IMR-90 (cell line): ENCODE results near the gene PLIN4. TPM values are rescaled to one million over a fixed set of nuclear protein-coding genes. Genes with fewer than 3 reads are reported as not detected.

Experiments used
- ATAC-seq: fragments of 200-7000 bp; cut with Tn5 transposase; 2 replicates; pipeline ENCODE4 v1.9.1; 2020; ENCODE audit warnings: low read depth, mild to moderate bottlenecking, moderate library complexity
- BruUV-seq: library from RNA; stranded (reverse); fragments of 400-500 nt; replicated peaks from 2 replicates; lab custom pipeline; 2021; lab: Mats Ljungman, UMichigan
- CTCF ChIA-PET: fragments of 300-600 bp; formaldehyde crosslinking; extraction: SDS; loops from one replicate; lab custom pipeline; 2021; ENCODE audit warnings: antibody characterized with exemption; lab: Yijun Ruan, JAX
- POLR2A ChIA-PET: fragments of 300-600 bp; sonication (Branson Sonifier 250); formaldehyde crosslinking; loops from one replicate; lab custom pipeline; 2022; ENCODE audit warnings: antibody characterized with exemption; ENCODE audit not compliant: unreplicated experiment; lab: Charles Lee
- DNase-seq: peaks from one replicate; pipeline ENCODE4 v3.0.0; 2013
- H2AFZ ChIP-seq: replicated peaks from 2 replicates; pipeline ENCODE3; 2013; ENCODE audit warnings: low read length, mild to moderate bottlenecking; ENCODE audit not compliant: poor library complexity
- H2AK5ac ChIP-seq: 2 replicates; pipeline ENCODE4 v1.6.1; 2013; ENCODE audit warnings: low read depth, low read length, inconsistent platforms
- H2AK9ac ChIP-seq: replicated peaks from 2 replicates; pipeline ENCODE3; 2013; ENCODE audit warnings: mild to moderate bottlenecking, low read depth, low read length, moderate library complexity; ENCODE audit not compliant: poor library complexity
- H2BK120ac ChIP-seq: 2 replicates; pipeline ENCODE4 v1.6.1; 2013; ENCODE audit warnings: low read depth, low read length, inconsistent platforms
- H2BK15ac ChIP-seq: 3 replicates; pipeline ENCODE4 v1.6.1; 2013; ENCODE audit warnings: low read depth, low read length, inconsistent platforms
- H2BK20ac ChIP-seq: 2 replicates; pipeline ENCODE4 v1.6.1; 2013; ENCODE audit warnings: low read depth, mild to moderate bottlenecking, inconsistent platforms, low read length, moderate library complexity
- H2BK5ac ChIP-seq: 2 replicates; pipeline ENCODE4 v1.6.1; 2013; ENCODE audit warnings: mild to moderate bottlenecking, low read depth, low read length, inconsistent platforms; ENCODE audit not compliant: poor library complexity, severe bottlenecking
- H3K14ac ChIP-seq: replicated peaks from 2 replicates; pipeline ENCODE4 v1.6.1; 2013; ENCODE audit warnings: low read depth, low read length, inconsistent platforms
- H3K18ac ChIP-seq: 2 replicates; pipeline ENCODE4 v1.6.1; 2013; ENCODE audit warnings: low read depth, low read length, control low read depth
- H3K23ac ChIP-seq: 2 replicates; pipeline ENCODE4 v1.6.1; 2013; ENCODE audit warnings: low read depth, low read length, inconsistent platforms
- H3K27ac ChIP-seq: 2 replicates; pipeline ENCODE4 v1.5.1; 2013; ENCODE audit warnings: mild to moderate bottlenecking, control low read depth, low read length; ENCODE audit not compliant: insufficient read depth
- H3K27me3 ChIP-seq: 2 replicates; pipeline ENCODE4 v1.6.1; 2013; ENCODE audit warnings: low read length; ENCODE audit not compliant: control insufficient read depth, insufficient read depth
- H3K36me3 ChIP-seq: 2 replicates; pipeline ENCODE4 v1.6.1; 2013; ENCODE audit warnings: low read length, mixed read lengths; ENCODE audit not compliant: control insufficient read depth, insufficient read depth
- H3K4ac ChIP-seq: 2 replicates; pipeline ENCODE4 v1.6.1; 2013; ENCODE audit warnings: low read depth, low read length, inconsistent platforms
- H3K4me1 ChIP-seq: 2 replicates; pipeline ENCODE4 v1.6.1; 2013; ENCODE audit warnings: low read length, mixed read lengths; ENCODE audit not compliant: control insufficient read depth, insufficient read depth
- H3K4me2 ChIP-seq: 2 replicates; pipeline ENCODE4 v1.6.1; 2013; ENCODE audit warnings: low read depth, mild to moderate bottlenecking, control low read depth, low read length, moderate library complexity
- H3K4me3 ChIP-seq: 2 replicates; pipeline ENCODE4 v1.5.1; 2013; ENCODE audit warnings: low read depth, mild to moderate bottlenecking, control low read depth, low read length, moderate library complexity; ENCODE audit not compliant: insufficient read depth
- H3K56ac ChIP-seq: 2 replicates; pipeline ENCODE4 v1.6.1; 2013; ENCODE audit warnings: low read length, inconsistent platforms; ENCODE audit not compliant: insufficient read depth; ENCODE audit errors: extremely low read depth
- H3K79me1 ChIP-seq, 2 experiments: 2 replicates each; pipeline ENCODE4 v1.6.1; 2013; ENCODE audit warnings: low read length in 2 of 2, inconsistent platforms in 1 of 2, low read depth in 1 of 2
- H3K9ac ChIP-seq: 2 replicates; pipeline ENCODE4 v1.6.1; 2013; ENCODE audit warnings: low read depth, low read length, control low read depth
- H3K9me1 ChIP-seq: 2 replicates; pipeline ENCODE4 v1.6.1; 2013; ENCODE audit warnings: low read length, inconsistent platforms; ENCODE audit not compliant: insufficient read depth
- H3K9me3 ChIP-seq: 2 replicates; pipeline ENCODE4 v1.6.1; 2013; ENCODE audit warnings: low read length; ENCODE audit not compliant: control insufficient read depth, insufficient read depth
- H4K20me1 ChIP-seq: 2 replicates; pipeline ENCODE4 v1.6.1; 2013; ENCODE audit warnings: low read length, inconsistent platforms; ENCODE audit not compliant: insufficient read depth
- H4K5ac ChIP-seq: 2 replicates; pipeline ENCODE4 v1.6.1; 2013; ENCODE audit warnings: mild to moderate bottlenecking, low read depth, low read length, control low read depth
- H4K8ac ChIP-seq, 2 experiments: 2 replicates each; pipeline ENCODE4 v1.6.1; 2013; ENCODE audit warnings: low read depth in 2 of 2, low read length in 2 of 2, control low read depth in 1 of 2, inconsistent platforms in 1 of 2
- H4K91ac ChIP-seq: 2 replicates; pipeline ENCODE4 v1.6.1; 2013; ENCODE audit warnings: low read depth, low read length, inconsistent platforms; ENCODE audit not compliant: insufficient read depth
- BHLHE40 ChIP-seq: fragments of 150-350 bp; IDR thresholded peaks from 2 replicates; pipeline ENCODE4 v1.6.1; 2016; ENCODE audit warnings: mild to moderate bottlenecking, low read depth, low read length
- CEBPB ChIP-seq: IDR thresholded peaks from 2 replicates; pipeline ENCODE4 v1.6.1; 2012; ENCODE audit warnings: low read depth, low read length, improper control_type of control experiment
- CHD1 ChIP-seq: IDR thresholded peaks from 2 replicates; pipeline ENCODE4 v1.6.1; 2012; ENCODE audit warnings: low read depth, low read length, improper control_type of control experiment
- CTCF ChIP-seq: conservative IDR thresholded peaks from 2 replicates; pipeline ENCODE4 v1.5.1; 2012; ENCODE audit warnings: mild to moderate bottlenecking, low read depth, low read length, improper control_type of control experiment
- ELK1 ChIP-seq: fragments of 150-350 bp; IDR thresholded peaks from 2 replicates; pipeline ENCODE4 v1.6.1; 2016; ENCODE audit warnings: low read depth, mild to moderate bottlenecking, low read length, moderate library complexity, borderline replicate concordance
- FOS ChIP-seq: fragments of 150-350 bp; IDR thresholded peaks from 2 replicates; pipeline ENCODE4 v1.6.1; 2016; ENCODE audit warnings: low read depth, low read length
- MAFK ChIP-seq: IDR thresholded peaks from 2 replicates; pipeline ENCODE4 v1.6.1; 2012; ENCODE audit warnings: low read depth, low read length, improper control_type of control experiment
- MAZ ChIP-seq: IDR thresholded peaks from 2 replicates; pipeline ENCODE4 v1.6.1; 2012; ENCODE audit warnings: low read depth, mild to moderate bottlenecking, low read length, improper control_type of control experiment, moderate library complexity, borderline replicate concordance
- MXI1 ChIP-seq: IDR thresholded peaks from 2 replicates; pipeline ENCODE4 v1.6.1; 2012; ENCODE audit warnings: low read depth, mild to moderate bottlenecking, low read length, moderate library complexity, borderline replicate concordance
- NFE2L2 ChIP-seq: fragments of 150-350 bp; IDR thresholded peaks from 2 replicates; pipeline ENCODE4 v1.6.1; 2016; ENCODE audit warnings: low read depth, mild to moderate bottlenecking, low read length
- POLR2A ChIP-seq: IDR thresholded peaks from 2 replicates; pipeline ENCODE4 v1.6.1; 2012; ENCODE audit warnings: mild to moderate bottlenecking, low read depth, low read length
- RAD21 ChIP-seq: IDR thresholded peaks from 2 replicates; pipeline ENCODE4 v1.6.1; 2012; ENCODE audit warnings: low read length, improper control_type of control experiment
- RFX5 ChIP-seq: IDR thresholded peaks from 2 replicates; pipeline ENCODE4 v1.8.0; 2012; ENCODE audit warnings: low read depth, mild to moderate bottlenecking, low read length, moderate library complexity
- WGBS, 2 experiments: methylation state at CpG; one replicate each; pipeline versions ENCODE4 v1.1.5 to v1.1.7; 2013; ENCODE audit warnings: missing lambda C conversion rate in 2 of 2; ENCODE audit not compliant: insufficient read length in 1 of 2; ENCODE audit errors: extremely low coverage in 2 of 2; 5-methylcytosine and 5-hydroxymethylcytosine counted together
- dilution Hi-C: fragments of 300-500 bp; cut with HindIII; formaldehyde crosslinking; loops from one replicate; pipeline ENCODE4 v1.14.3; 2018; ENCODE audit warnings: low sequenced_read_pairs; ENCODE audit not compliant: unreplicated experiment
- in situ Hi-C: fragments of 300-500 bp; cut with MboI; formaldehyde crosslinking; loops from 3 replicates; pipeline ENCODE4 v1.14.3; 2019; ENCODE audit warnings: low sequenced_read_pairs, inconsistent platforms, mixed read lengths
- intact Hi-C: fragments of 100-400 bp; cut with micrococcal nuclease; formaldehyde crosslinking; loops from 2 replicates; pipeline ENCODE4 v1.10.0; 2022
- polyA plus RNA-seq, 3 experiments: library from polyadenylated mRNA; depleted of rRNA; stranded (reverse); fragments of >200 nt; gene quantifications; 2 replicates each; pipeline ENCODE4 v1.2.3, GENCODE V29; 2012; ENCODE audit warnings: low replicate concordance in 1 of 3
- total RNA-seq: library from RNA; depleted of rRNA; stranded (reverse); fragments of >200 nt; gene quantifications from 2 replicates; pipeline ENCODE4 v1.2.3, GENCODE V29; 2012

Gene PLIN4
- total and polyA plus RNA-seq, 2 of the 4 experiments (the other 2 are of a cell fraction), result under 0.01 to 0.09 TPM

- TF ChIP-seq ELK1, result no peak
- no peak for TF ChIP-seq RFX5
Observed at GRCh38 chr19:4467835-4468234, 50.5 kb downstream of the PLIN4 start (continued).

- H3K4me1 ChIP-seq, result no peaks in the 10 kb centered on the region
- no peak for TF ChIP-seq BHLHE40
- TF ChIP-seq FOS, result no peak
- TF ChIP-seq POLR2A, result no peak
- no peak for TF ChIP-seq MAFK
- TF ChIP-seq CEBPB, result no peak
- TF ChIP-seq NFE2L2, result no peak
- no peak for TF ChIP-seq MXI1
- TF ChIP-seq ELK1, result no peak
- TF ChIP-seq CTCF, result no peak
- TF ChIP-seq RAD21, result no peak
- TF ChIP-seq CHD1, result no peak
- no peak for TF ChIP-seq MAZ
Observed at GRCh38 chr19:4464815-4465581, 53.3 kb downstream of the PLIN4 start.

More at GRCh38 chr19:4464815-4465581, 53.3 kb downstream of the PLIN4 start:
- no peaks in the 10 kb centered on the region for H3K9me1 ChIP-seq
- no peak overlapping the region for H3K27ac ChIP-seq
- H3K36me3 ChIP-seq, result no peaks in the 10 kb centered on the region
- H2BK15ac ChIP-seq, result no peak overlapping the region
- no peak overlapping the region for H3K4ac ChIP-seq
- H3K79me1 ChIP-seq, result no peaks in the 10 kb centered on the region
- no peaks in the 10 kb centered on the region for H4K20me1 ChIP-seq
- H3K14ac ChIP-seq, result no peak overlapping the region
- no peak overlapping the region for H3K23ac ChIP-seq
- no peak overlapping the region for H2BK5ac ChIP-seq
- H3K18ac ChIP-seq, result no peak overlapping the region
- no peak for DNase-seq
- H3K4me2 ChIP-seq, result no peak overlapping the region
- no peak overlapping the region for H2AK5ac ChIP-seq
- no peaks in the 10 kb centered on the region for H3K9me3 ChIP-seq
- no peak overlapping the region for H4K8ac ChIP-seq
- no peak overlapping the region for H3K56ac ChIP-seq
- no peak overlapping the region for H4K91ac ChIP-seq
- H2AK9ac ChIP-seq, result no peak overlapping the region
- ATAC-seq, result no peak
- no peak overlapping the region for H2AFZ ChIP-seq
- H2BK120ac ChIP-seq, result no peak overlapping the region
- H3K27me3 ChIP-seq, result no peaks in the 10 kb centered on the region
- no CpG with 5 or more reads among the region's 8 CpGs for WGBS, 2 experiments
- ChIA-PET CTCF (no interaction called here), POLR2A (no interaction called here)
- H3K4me3 ChIP-seq, result no peak overlapping the region
- no TSS peak for BruUV-seq
- H4K5ac ChIP-seq, result no peak overlapping the region
- intact Hi-C loops (no loop called here), dilution Hi-C loops (no loop called here), in situ Hi-C loops (no loop called here)
- H3K9ac ChIP-seq, result no peak overlapping the region
- H2BK20ac ChIP-seq, result no peak overlapping the region
